Common myeloid progenitor, CD34-positive (primary cell): ENCODE results near the gene PPP1R13L.
"Not testable (repeated sequence)": the region's sequence is repeated elsewhere in the genome, so short reads cannot be mapped to it uniquely, and the experiment has no call there.

Experiments
- CTCF ChIA-PET: fragments of 350-600 bp; sonication (Branson Sonifier 250); formaldehyde crosslinking; loops from one replicate; lab custom pipeline; 2021; ENCODE audit warnings: antibody characterized with exemption; lab: Charles Lee
- POLR2A ChIA-PET: fragments of 350-600 bp; sonication (Branson Sonifier 250); formaldehyde crosslinking; loops from one replicate; lab custom pipeline; 2021; ENCODE audit warnings: antibody characterized with exemption; lab: Charles Lee
- DNase-seq, 3 donors: peaks; one replicate each; pipeline versions ENCODE4 v3.0.0 to v3.0.0-alpha.2; 2013
- H3K27ac ChIP-seq, 2 experiments: 1 replicate in 1 of 2; 2 replicates in 1 of 2; pipeline ENCODE4 v1.7.0; 2013; ENCODE audit warnings: inconsistent platforms in 2 of 2, low read length in 2 of 2, mild to moderate bottlenecking in 2 of 2, low read depth in 1 of 2, moderate library complexity in 1 of 2; ENCODE audit not compliant: severe bottlenecking in 2 of 2, insufficient read depth in 1 of 2, poor library complexity in 1 of 2
- H3K27me3 ChIP-seq, 5 experiments: replicated peaks in 2 of 5; 1 replicate in 3 of 5; 2 replicates in 2 of 5; pipeline versions ENCODE4 v1.6.1 to v1.7.0; 2013; ENCODE audit warnings: low read length in 4 of 5, mild to moderate bottlenecking in 2 of 5, moderate library complexity in 2 of 5, inconsistent platforms in 1 of 5; ENCODE audit not compliant: insufficient read depth in 5 of 5, control insufficient read depth in 4 of 5
- H3K36me3 ChIP-seq, 4 experiments: 1 replicate in 2 of 4; 2 replicates in 2 of 4; pipeline versions ENCODE4 v1.6.1 to v1.7.0; 2013; ENCODE audit warnings: low read length in 3 of 4, control low read depth in 1 of 4, mild to moderate bottlenecking in 1 of 4; ENCODE audit not compliant: control insufficient read depth in 4 of 4, insufficient read depth in 4 of 4
- H3K4me1 ChIP-seq, 4 experiments: 1 replicate in 3 of 4; 2 replicates in 1 of 4; pipeline versions ENCODE4 v1.6.1 to v1.7.1; 2013; ENCODE audit warnings: low read length in 3 of 4, mild to moderate bottlenecking in 3 of 4, control low read depth in 1 of 4, inconsistent platforms in 1 of 4, moderate library complexity in 1 of 4; ENCODE audit not compliant: control insufficient read depth in 4 of 4, insufficient read depth in 4 of 4; ENCODE audit errors: control extremely low read depth in 1 of 4
- H3K4me3 ChIP-seq, 7 experiments: 1 replicate in 4 of 7; 2 replicates in 3 of 7; pipeline versions ENCODE4 v1.5.1 to v1.7.0; 2013; ENCODE audit warnings: mild to moderate bottlenecking in 7 of 7, low read length in 6 of 7, moderate library complexity in 6 of 7, inconsistent platforms in 2 of 7, low read depth in 2 of 7, control low read depth in 1 of 7; ENCODE audit not compliant: insufficient read depth in 4 of 7, control insufficient read depth in 1 of 7; ENCODE audit errors: extremely low read depth in 1 of 7
- H3K9me3 ChIP-seq, 5 experiments: 1 replicate in 4 of 5; 2 replicates in 1 of 5; pipeline versions ENCODE4 v1.6.1 to v1.7.1; 2013; ENCODE audit warnings: low read length in 4 of 5, mild to moderate bottlenecking in 2 of 5, inconsistent platforms in 1 of 5, low read depth in 1 of 5, moderate library complexity in 1 of 5; ENCODE audit not compliant: control insufficient read depth in 4 of 5, insufficient read depth in 2 of 5; ENCODE audit errors: control extremely low read depth in 1 of 5
- WGBS: methylation state at CpG from one replicate; pipeline ENCODE4 v1.1.5; 2013; ENCODE audit not compliant: insufficient coverage; 5-methylcytosine and 5-hydroxymethylcytosine counted together

PPP1R13L gene

DNA sequence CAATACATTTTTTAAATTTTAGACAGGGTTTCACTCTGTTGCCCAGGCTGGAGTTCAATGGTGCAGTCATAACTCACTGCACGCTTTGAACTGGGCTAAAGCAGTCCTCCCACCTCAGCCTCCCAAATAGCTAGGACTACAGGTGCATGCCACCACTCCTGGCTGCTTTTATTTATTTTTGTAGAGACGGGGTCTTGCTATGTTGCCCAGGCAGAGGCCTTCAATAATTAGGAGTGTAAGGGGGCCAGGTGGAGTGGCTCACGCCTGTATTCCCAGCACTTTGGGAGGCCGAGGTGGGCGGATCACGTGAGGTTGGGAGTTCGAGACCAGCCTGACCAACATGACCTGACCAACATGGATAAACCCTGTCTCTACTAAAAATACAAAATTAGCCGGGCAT is 27.7 kb upstream of the PPP1R13L start:
- peaks cover 0 to 14% (median 8%) of the 10 kb centered on the region in 4 experiments for H3K4me1 ChIP-seq
- POLR2A ChIA-PET, H3K36me3 ChIP-seq, DNase-seq, H3K27me3 ChIP-seq, H3K4me3 ChIP-seq, H3K27ac ChIP-seq, H3K9me3 ChIP-seq: not testable (repeated sequence)
- 93% methylated on average over 3 of the region's 8 CpGs for WGBS
- CTCF ChIA-PET, result interaction anchor here (1.1 to 13.3 kb wide), 4 partner anchors 13 to 53 kb away, joined by 3 to 289 read pairs (median 8); no protein-coding TSS in a partner anchor

DNA sequence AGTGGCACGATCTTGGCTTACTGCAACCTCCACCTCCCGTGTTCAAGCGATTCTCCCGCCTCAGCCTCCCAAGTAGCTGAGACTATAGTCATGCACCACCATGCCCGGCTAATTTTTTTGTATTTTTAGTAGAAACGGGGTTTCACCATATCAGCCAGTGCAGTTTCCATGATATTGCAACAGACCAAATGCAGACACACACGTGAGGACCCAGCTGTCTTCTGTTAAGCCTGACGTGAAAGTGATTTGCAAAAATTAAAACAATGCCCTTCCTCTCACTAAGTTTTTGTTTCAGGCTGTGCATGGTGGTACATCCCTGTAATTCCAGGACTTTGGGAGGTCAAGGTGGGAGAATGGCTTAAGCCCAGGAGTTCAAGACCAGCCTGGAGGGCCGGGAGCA is 26.1 kb upstream of the PPP1R13L start:
- 62% methylated on average over 9 of the region's 9 CpGs for WGBS
- ChIA-PET CTCF (interaction anchor here (0.7 to 13.3 kb wide), 6 partner anchors 9 to 95 kb away, joined by 3 to 289 read pairs (median 5); no protein-coding TSS in a partner anchor), POLR2A (interaction anchor here (1.0 to 1.6 kb wide), 2 partner anchors 9 to 43 kb away, joined by 3 to 4 read pairs; no protein-coding TSS in a partner anchor)
- not testable (repeated sequence) for H3K36me3 ChIP-seq, H3K27me3 ChIP-seq, H3K9me3 ChIP-seq, H3K27ac ChIP-seq, H3K4me3 ChIP-seq
- peaks cover 0 to 14% (median 8%) of the 10 kb centered on the region in 4 experiments for H3K4me1 ChIP-seq
- DNase-seq, result peak in 2 of 3 donors; percentile 58 to 75

DNA sequence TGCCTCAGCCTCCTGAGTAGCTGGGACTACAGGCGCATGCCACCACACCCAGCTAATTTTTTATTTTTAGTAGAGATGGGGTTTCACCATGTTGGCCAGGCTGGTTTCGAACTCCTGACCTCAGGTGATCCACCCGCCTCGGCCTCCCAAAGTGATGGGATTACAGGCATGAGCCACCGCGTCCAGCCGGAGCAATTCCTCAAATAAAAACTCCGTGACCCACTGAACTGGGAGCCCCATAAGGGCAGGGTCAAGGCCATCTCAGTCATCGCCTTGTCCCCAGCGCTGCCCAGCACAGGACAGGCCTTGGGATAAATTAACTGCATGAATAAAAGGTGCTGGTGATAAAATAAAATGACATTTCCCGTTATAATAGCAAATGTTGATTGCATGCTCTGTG is 25.0 kb upstream of the PPP1R13L start:
- WGBS, result 84% methylated on average over 8 of the region's 11 CpGs
- H3K27me3 ChIP-seq, H3K9me3 ChIP-seq, H3K36me3 ChIP-seq, DNase-seq, H3K27ac ChIP-seq, H3K4me3 ChIP-seq: not testable (repeated sequence)
- ChIA-PET POLR2A (interaction anchor here (1.6 kb wide), 1 partner anchor 10 kb away, joined by 4 read pairs; no protein-coding TSS in a partner anchor), CTCF (interaction anchor here (2.9 to 13.3 kb wide), 2 partner anchors 48 to 56 kb away, joined by 13 to 289 read pairs; no protein-coding TSS in a partner anchor)
- H3K4me1 ChIP-seq, result peaks cover 0 to 19% (median 10%) of the 10 kb centered on the region in 4 experiments

DNA sequence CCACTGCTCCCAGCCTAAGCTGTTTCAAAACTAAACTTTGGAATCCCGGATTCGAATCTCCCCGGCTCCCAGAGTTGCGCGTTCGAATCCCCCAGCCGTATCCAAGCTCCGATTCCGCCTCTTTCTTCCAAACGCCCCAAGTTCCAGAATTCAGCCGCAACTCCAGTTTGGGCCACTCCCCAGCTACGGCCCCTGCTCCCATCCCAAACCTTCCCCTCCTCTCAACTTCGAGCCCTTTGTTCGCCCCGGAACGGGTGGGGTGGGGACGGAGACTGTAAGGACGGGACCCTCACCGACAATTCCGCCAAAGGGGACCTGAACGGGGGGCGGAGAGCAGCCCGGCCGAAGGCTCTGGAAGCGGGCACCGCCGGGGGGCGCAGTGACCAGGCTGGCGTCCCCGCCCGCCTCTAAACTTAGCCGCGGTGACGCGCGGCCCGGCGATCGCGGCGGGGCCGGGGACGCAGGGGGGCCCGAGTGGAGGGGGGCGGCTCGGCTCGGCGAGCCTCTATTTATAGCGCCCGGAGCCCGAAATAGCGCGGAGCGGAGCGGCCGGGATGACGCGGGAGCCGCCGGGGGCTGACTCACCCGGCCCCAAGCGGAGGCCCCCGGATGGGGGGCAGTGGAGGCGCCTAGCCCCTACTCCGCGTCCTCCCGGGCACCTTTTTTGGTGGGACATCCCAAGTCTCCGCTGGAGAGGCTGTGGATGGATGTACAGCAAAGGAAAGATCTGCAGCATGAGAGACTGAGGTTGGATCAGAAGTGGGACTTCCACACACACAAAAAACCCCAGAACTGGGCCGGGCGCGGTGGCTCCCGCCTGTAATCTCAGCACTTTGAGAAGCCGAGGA is 23.7 kb upstream of the PPP1R13L start:
- Histone ChIP-seq H3K36me3 (no peaks in the 10 kb centered on the region), H3K27me3 (peaks cover 0 to 5% (median 0%) of the 10 kb centered on the region in 5 experiments), H3K27ac (peak overlapping the region in 1 of 2 experiments; percentile 64), H3K4me3 (peak overlapping the region in 6 of 7 experiments; percentile 56 to 80 (median 61)), H3K9me3 (no peaks in the 10 kb centered on the region), H3K4me1 (peaks cover 0 to 32% (median 22%) of the 10 kb centered on the region in 4 experiments)
- POLR2A ChIA-PET, result interaction anchor here (0.6 to 1.8 kb wide), 2 partner anchors 39 to 50 kb away, joined by 4 to 5 read pairs; partner anchors contain the start of gene FOSB
- WGBS, result under 1% methylated on average over 43 of the region's 73 CpGs
- CTCF ChIA-PET, result interaction anchor here (0.6 to 13.3 kb wide), 8 partner anchors 10 to 55 kb away, joined by 3 to 289 read pairs (median 4); no protein-coding TSS in a partner anchor
- DNase-seq, result peak in 2 of 3 donors; percentile 67 to 73

DNA sequence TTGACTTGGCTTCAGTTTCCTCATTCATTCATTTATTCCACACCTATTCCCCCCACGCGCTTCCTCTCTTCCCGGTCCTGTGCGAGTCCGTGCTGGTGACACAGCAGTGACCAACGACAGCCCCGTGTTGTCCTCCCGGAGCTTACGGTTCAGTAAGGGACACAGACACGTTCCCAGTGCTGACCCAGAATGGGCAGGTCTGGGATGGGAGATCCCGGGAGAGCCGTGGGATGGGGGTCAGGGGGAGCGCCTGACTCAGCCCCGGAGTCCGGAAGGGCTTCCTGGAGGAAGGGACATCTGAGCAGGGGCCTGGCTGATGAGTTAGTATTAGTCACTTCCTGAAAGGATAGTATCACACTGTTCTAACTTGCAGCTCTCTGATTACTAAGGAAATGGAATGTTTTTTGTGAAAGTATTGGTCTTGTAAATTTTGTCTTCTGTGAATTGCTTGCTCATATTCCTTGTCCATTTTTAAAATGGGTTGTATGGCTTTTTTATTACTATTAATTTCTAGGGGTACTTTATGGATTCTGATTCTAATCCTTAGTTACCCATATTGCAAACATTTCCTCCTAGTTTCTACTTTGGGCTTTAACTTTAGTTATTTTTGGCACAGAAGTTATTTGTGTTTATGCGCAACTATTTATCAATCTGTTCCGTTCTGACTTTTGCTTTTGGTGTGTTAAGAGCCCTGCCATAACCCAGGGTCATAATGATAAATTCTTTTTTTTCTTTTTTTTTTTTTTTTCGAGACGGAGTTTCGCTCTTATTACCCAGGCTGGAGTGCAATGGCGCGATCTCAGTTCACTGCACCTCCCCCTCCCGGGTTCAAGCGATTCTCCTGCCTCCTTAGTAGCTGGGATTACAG is 19.6 kb upstream of the PPP1R13L start:
- Histone ChIP-seq H3K36me3 (peaks cover 5 to 13% (median 11%) of the 10 kb centered on the region in 4 experiments), H3K4me3 (peak overlapping the region in 6 of 7 experiments; percentile 71 to 85 (median 74)), H3K27me3 (peaks cover 0 to 4% (median 0%) of the 10 kb centered on the region in 5 experiments), H3K9me3 (no peaks in the 10 kb centered on the region), H3K27ac (peak overlapping the region; percentile 46 to 88), H3K4me1 (peaks cover 0 to 65% (median 49%) of the 10 kb centered on the region in 4 experiments)
- DNase-seq, result peak in 2 of 3 donors; percentile 62 to 72
- 9% methylated on average over 15 of the region's 24 CpGs for WGBS
- ChIA-PET POLR2A (interaction anchor here (1.0 kb wide), 1 partner anchor 50 kb away, joined by 3 read pairs; no protein-coding TSS in a partner anchor), CTCF (interaction anchor here (0.6 to 2.0 kb wide), 6 partner anchors 17 to 268 kb away, joined by 3 to 10 read pairs (median 4); partner anchors contain the start of genes QPCTL and SNRPD2)

DNA sequence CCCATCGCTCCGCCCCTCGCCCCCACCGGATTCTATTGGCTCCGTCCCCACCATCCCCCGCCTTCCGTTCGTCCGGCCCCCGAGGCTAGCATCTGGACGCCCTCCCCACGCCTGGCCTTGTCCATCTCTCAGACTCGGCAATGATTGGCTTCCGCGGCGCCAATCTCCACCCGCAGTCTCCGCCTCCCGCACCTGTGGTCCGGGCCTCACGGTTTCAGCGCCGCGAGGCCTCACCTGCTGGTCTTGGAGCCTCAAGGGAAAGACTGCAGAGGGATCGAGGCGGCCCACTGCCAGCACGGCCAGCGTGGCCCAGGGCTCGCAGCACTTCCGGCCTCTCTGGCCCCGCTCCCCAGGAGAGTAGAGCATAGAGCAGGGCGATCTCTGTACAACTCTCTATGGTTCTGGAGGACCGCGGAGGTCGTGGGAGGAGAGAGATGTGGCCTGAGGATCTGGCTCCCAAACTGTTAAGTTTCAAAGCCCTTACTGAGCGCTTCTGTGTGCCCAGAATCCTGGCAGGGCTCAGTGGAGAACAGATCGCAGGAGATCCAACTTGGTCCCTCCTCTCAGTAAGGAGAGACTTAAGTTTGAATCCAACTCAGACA is 18.8 kb upstream of the PPP1R13L start, which contains the start of gene ERCC1:
Gene ERCC1, minus strand, starts transcription at position 329 of the 602 bp plus-strand sequence. CDS start 543 bp downstream, outside the sequence.
- Histone ChIP-seq H3K4me3 (peak within 1 kb of the TSS; percentile 71 to 85 (median 75)), H3K9me3 (no peaks in the 10 kb centered on the region), H3K4me1 (peaks cover 5 to 69% (median 54%) of the 10 kb centered on the region in 4 experiments), H3K27ac (peak within 1 kb of the TSS; percentile 46 to 88), H3K36me3 (peaks cover 5 to 16% (median 12%) of the 10 kb centered on the region in 4 experiments), H3K27me3 (peaks cover 0 to 4% (median 0%) of the 10 kb centered on the region in 5 experiments)
- WGBS, result 0% methylated on average over 32 of the region's 37 CpGs
- ChIA-PET CTCF (interaction anchor here (1.4 to 2.0 kb wide), 4 partner anchors 21 to 268 kb away, joined by 3 to 10 read pairs (median 5); partner anchors contain the start of genes QPCTL and SNRPD2), POLR2A (interaction anchor here (1.0 kb wide), 1 partner anchor 51 kb away, joined by 3 read pairs; no protein-coding TSS in a partner anchor)
- peak; percentile 75 to 81 (median 77) for DNase-seq
